NB4 (cell line): ENCODE results near the gene FAHD1.

Experiments
- CTCF ChIP-seq: IDR thresholded peaks from one replicate; pipeline ENCODE4 v1.5.1; 2012; ENCODE audit warnings: low read depth, low read length
- MAX ChIP-seq: IDR thresholded peaks from 2 replicates; pipeline ENCODE4 v1.6.1; 2011; ENCODE audit warnings: low read depth, low read length
- MYC ChIP-seq: IDR thresholded peaks from 2 replicates; pipeline ENCODE4 v1.6.1; 2011; ENCODE audit warnings: low read depth, low read length
- POLR2A ChIP-seq: IDR thresholded peaks from 2 replicates; pipeline ENCODE4 v1.6.1; 2011; ENCODE audit warnings: mild to moderate bottlenecking; ENCODE audit not compliant: insufficient read length; ENCODE audit errors: extremely low read depth

GRCh38 chr16:1863681-1864460, 36.9 kb downstream of the FAHD1 start:
- no peak for TF ChIP-seq MAX
- peak; percentile 21 for TF ChIP-seq CTCF
- no peak for TF ChIP-seq POLR2A
- no peak for TF ChIP-seq MYC
